ENCODE results near the gene FSHR.

The FSHR gene

DNA sequence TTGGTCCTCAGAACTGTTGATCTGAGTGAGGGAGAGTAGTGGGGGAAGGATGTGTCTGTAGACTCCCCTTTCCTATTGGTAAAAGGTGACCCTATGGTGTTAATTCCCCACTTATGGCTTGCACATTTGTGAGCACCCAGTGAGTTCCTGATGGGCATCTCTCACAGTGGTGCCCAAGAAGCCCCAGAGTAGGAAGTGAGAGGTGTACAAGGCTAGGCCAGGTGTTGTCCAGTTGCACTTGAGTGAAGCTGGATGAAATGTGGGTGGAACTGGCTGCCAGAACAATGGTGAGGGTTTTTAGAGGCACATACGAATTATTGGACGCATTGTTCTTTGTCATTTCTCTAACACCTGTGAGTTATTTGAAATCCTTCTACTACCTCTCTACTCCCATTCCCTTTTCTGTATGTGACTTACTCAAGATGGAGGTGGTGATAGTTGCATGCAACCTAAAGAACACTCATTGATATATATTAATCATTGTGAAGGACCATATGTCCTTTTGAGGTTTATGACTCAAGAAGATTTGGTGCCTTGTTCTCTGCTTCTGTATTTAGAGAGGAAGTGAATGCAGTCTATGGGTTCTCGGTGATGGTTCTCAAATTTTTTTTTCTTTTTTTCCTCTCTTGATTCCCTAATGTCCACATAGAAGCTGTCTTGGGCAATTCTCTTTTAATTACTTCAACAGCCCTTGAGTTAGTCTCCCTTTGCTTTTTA lies 162.7 kb downstream of the FSHR start:
- H3K4me3 ChIP-seq (ENCODE audit: control insufficient read depth, low read depth, low read length): no peak overlapping the region
- no peak for DNase-seq (ENCODE audit: low read depth)
- TF ChIP-seq, protein P1, sequence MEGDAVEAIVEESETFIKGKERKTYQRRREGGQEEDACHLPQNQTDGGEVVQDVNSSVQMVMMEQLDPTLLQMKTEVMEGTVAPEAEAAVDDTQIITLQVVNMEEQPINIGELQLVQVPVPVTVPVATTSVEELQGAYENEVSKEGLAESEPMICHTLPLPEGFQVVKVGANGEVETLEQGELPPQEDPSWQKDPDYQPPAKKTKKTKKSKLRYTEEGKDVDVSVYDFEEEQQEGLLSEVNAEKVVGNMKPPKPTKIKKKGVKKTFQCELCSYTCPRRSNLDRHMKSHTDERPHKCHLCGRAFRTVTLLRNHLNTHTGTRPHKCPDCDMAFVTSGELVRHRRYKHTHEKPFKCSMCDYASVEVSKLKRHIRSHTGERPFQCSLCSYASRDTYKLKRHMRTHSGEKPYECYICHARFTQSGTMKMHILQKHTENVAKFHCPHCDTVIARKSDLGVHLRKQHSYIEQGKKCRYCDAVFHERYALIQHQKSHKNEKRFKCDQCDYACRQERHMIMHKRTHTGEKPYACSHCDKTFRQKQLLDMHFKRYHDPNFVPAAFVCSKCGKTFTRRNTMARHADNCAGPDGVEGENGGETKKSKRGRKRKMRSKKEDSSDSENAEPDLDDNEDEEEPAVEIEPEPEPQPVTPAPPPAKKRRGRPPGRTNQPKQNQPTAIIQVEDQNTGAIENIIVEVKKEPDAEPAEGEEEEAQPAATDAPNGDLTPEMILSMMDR (conservative IDR thresholded peaks at IDR 0.05; ENCODE audit: control insufficient read depth, insufficient read depth, low read depth, low read length): no peak

GRCh38 chr2:48984922-48985321 lies 169.4 kb downstream of the FSHR start:
- DNase-seq (ENCODE audit: low read depth): no peak
- TF ChIP-seq, protein P1 (conservative IDR thresholded peaks at IDR 0.05; ENCODE audit: control insufficient read depth, insufficient read depth, low read depth, low read length): no peak
- no peak overlapping the region for H3K4me3 ChIP-seq (ENCODE audit: control insufficient read depth, low read depth, low read length)

DNA sequence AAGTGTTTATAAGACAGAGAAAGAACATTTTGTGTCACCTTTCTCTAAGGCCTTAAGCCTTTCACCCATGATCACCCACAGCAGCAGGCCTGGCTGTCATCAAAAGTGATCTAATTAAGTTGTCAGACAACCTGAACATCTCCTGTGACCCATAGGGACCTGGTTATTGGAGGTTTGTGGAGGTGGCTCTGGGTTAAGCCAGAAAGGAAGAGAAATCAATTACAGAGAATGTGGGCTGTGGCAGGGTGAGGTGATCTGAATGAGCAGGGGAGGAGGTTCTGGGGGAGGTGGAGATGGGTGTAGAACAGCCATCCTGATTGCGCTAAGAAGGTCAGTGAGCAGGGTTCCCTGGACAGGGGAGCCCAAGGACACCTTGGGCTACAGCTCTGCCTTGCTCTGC lies 170.8 kb downstream of the FSHR start:
- no peak for DNase-seq (ENCODE audit: low read depth)
- H3K4me3 ChIP-seq (ENCODE audit: control insufficient read depth, low read depth, low read length): no peak overlapping the region
- TF ChIP-seq, protein P1 (conservative IDR thresholded peaks at IDR 0.05; ENCODE audit: control insufficient read depth, insufficient read depth, low read depth, low read length): no peak

- H3K4me3 ChIP-seq (ENCODE audit: control insufficient read depth, low read depth, low read length): no peak overlapping the region
- DNase-seq (ENCODE audit: low read depth): no peak
- TF ChIP-seq, protein P1 (conservative IDR thresholded peaks at IDR 0.05; ENCODE audit: control insufficient read depth, insufficient read depth, low read depth, low read length): no peak
Observed at GRCh38 chr2:48982887-48983435, 171.4 kb downstream of the FSHR start.

DNA sequence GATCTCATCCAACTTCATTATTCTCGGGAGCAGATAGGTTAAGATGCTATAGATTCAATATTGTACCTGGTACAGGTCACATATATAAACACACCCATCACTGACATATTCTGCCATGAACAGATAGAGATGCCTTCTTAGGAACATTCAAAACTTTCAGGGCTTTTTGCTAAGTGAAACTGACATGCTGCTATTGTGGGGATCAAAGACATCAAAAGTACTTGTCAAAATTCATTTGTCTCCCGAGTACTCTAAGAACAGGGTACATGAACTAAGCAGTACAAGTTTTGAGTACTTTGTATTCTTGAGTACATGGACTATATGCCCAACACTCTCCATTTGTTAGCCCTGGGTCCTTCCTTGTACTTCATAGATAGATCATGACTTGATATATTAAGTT lies 173.5 kb downstream of the FSHR start:
- no peak for DNase-seq (ENCODE audit: low read depth)
- no peak overlapping the region for H3K4me3 ChIP-seq (ENCODE audit: control insufficient read depth, low read depth, low read length)
- TF ChIP-seq, protein P1 (conservative IDR thresholded peaks at IDR 0.05; ENCODE audit: control insufficient read depth, insufficient read depth, low read depth, low read length): no peak

DNA sequence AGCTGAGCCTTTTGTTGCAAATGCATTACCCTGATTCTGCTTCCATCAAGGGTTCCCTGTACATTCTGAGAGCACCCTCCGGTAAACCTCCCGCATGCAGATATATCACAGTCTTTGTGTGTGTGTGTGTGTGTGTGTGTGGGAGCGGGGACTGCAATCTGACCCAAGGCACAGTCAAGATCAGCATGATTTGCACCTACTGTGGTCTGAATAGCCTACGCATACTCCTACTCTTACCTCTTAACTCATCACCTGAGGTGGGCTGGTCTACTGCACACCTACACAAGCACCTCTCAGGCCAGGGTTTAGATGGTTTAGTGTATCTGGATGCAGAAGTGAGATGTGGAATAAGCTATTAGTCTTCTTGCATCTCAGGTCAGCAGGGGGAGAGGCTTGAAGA lies 174.6 kb downstream of the FSHR start:
- no peak overlapping the region for H3K4me3 ChIP-seq (ENCODE audit: control insufficient read depth, low read depth, low read length)
- no peak for DNase-seq (ENCODE audit: low read depth)
- TF ChIP-seq, protein P1 (conservative IDR thresholded peaks at IDR 0.05; ENCODE audit: control insufficient read depth, insufficient read depth, low read depth, low read length): no peak
